ENCODE measurements around the gene MARCHF10. TPM values are rescaled to one million over a fixed set of nuclear protein-coding genes. Genes with fewer than 3 reads are reported as not detected.

The MARCHF10 gene
- total RNA-seq, 1 donor from 2014 or later: not detected

- H3K4me3 Mint-ChIP-seq: no peak overlapping the region
- H3K27ac Mint-ChIP-seq: no peak overlapping the region
- no peaks in the 10 kb centered on the region for H3K4me1 Mint-ChIP-seq
- no peak for TF ChIP-seq CTCF (IDR thresholded peaks at IDR 0.05)
- no peaks in the 10 kb centered on the region for H3K27me3 Mint-ChIP-seq
- ChIA-PET POLR2A (no interaction called here), CTCF (interaction anchor here (1.6 to 2.5 kb wide), 2 partner anchors 12 to 733 kb away, joined by 3 to 30 read pairs; no protein-coding TSS in a partner anchor)
- ATAC-seq (ENCODE audit: low read depth): no peak
- intact Hi-C loops (cut with micrococcal nuclease): no loop called here
- DNase-seq: no peak
- H3K9me3 Mint-ChIP-seq: no peaks in the 10 kb centered on the region
- H3K36me3 Mint-ChIP-seq (ENCODE audit: low read depth): no peaks in the 10 kb centered on the region
Measured at GRCh38 chr17:62673614-62674362, 134.3 kb downstream of the MARCHF10 start.

GRCh38 chr17:62672957-62673356 is 135.2 kb downstream of the MARCHF10 start:
- ChIA-PET POLR2A (no interaction called here), CTCF (interaction anchor here (0.6 to 2.5 kb wide), 6 partner anchors 12 to 743 kb away, joined by 3 to 30 read pairs (median 3); no protein-coding TSS in a partner anchor)
- H3K36me3 Mint-ChIP-seq (ENCODE audit: low read depth): no peaks in the 10 kb centered on the region
- intact Hi-C loops (cut with micrococcal nuclease): loop anchor here (1.0 kb wide), 2 partner anchors 295 to 733 kb away; no protein-coding TSS in a partner anchor
- H3K27ac Mint-ChIP-seq: no peak overlapping the region
- H3K4me1 Mint-ChIP-seq: no peaks in the 10 kb centered on the region
- H3K9me3 Mint-ChIP-seq: no peaks in the 10 kb centered on the region
- no peak for ATAC-seq (ENCODE audit: low read depth)
- TF ChIP-seq CTCF (IDR thresholded peaks at IDR 0.05): no peak
- no peaks in the 10 kb centered on the region for H3K27me3 Mint-ChIP-seq
- no peak for DNase-seq
- H3K4me3 Mint-ChIP-seq: no peak overlapping the region

GRCh38 chr17:62671553-62671952 is 136.6 kb downstream of the MARCHF10 start:
- TF ChIP-seq CTCF (IDR thresholded peaks at IDR 0.05): no peak
- H3K4me3 Mint-ChIP-seq: no peak overlapping the region
- intact Hi-C loops (cut with micrococcal nuclease): no loop called here
- CTCF ChIA-PET: interaction anchor here (0.7 to 2.5 kb wide), 6 partner anchors 249 to 735 kb away, joined by 3 to 30 read pairs (median 3); no protein-coding TSS in a partner anchor
- ATAC-seq (ENCODE audit: low read depth) (no peak), DNase-seq (no peak)
- H3K27me3 Mint-ChIP-seq: no peaks in the 10 kb centered on the region
- no peaks in the 10 kb centered on the region for H3K9me3 Mint-ChIP-seq
- POLR2A ChIA-PET: no interaction called here
- no peaks in the 10 kb centered on the region for H3K4me1 Mint-ChIP-seq
- no peaks in the 10 kb centered on the region for H3K36me3 Mint-ChIP-seq (ENCODE audit: low read depth)
- H3K27ac Mint-ChIP-seq: no peak overlapping the region

DNA sequence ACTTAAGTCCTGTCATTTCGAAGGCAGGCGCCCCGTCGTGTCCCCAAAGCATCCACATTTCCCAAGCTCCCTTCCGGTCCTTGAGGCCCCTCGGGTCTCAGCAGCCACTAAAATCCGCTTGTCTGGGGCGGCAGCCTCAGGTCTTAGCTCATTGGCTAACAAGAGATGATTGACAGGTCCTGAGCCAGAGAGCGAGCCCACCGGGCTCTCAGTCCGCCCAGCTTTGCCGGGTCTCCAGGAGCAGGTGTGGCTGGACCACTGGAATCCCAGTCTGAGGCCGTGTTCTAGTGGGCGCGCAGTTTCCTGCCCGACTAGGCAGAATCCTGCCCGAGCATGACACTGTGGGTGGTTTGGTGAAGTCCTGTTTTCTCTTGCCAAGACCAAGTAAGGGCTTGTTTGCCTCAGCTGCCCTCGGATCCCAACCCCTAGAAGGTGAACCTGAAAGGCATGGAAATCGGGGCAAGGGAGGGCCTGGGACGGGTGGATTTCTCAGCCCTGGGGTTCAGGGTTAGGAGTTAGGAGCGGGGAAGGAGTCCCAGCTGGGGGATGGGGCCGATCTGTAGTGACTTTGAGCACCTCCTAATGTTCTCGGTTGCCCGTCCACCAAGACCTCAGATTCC is 137.8 kb downstream of the MARCHF10 start:
- no peak for DNase-seq
- Mint-ChIP-seq H3K4me1 (no peaks in the 10 kb centered on the region), H3K36me3 (ENCODE audit: low read depth) (no peaks in the 10 kb centered on the region), H3K27ac (no peak overlapping the region), H3K9me3 (no peaks in the 10 kb centered on the region), H3K27me3 (no peaks in the 10 kb centered on the region), H3K4me3 (no peak overlapping the region)
- intact Hi-C loops (cut with micrococcal nuclease): no loop called here
- no peak for TF ChIP-seq CTCF (IDR thresholded peaks at IDR 0.05)
- POLR2A ChIA-PET: interaction anchor here (0.6 kb wide), 1 partner anchor 57 kb away, joined by 3 read pairs; no protein-coding TSS in a partner anchor
- no peak for ATAC-seq (ENCODE audit: low read depth)
- CTCF ChIA-PET: interaction anchor here (1.1 kb wide), 1 partner anchor 737 kb away, joined by 3 read pairs; no protein-coding TSS in a partner anchor

- no peaks in the 10 kb centered on the region for H3K36me3 Mint-ChIP-seq (ENCODE audit: low read depth)
- H3K4me1 Mint-ChIP-seq: no peaks in the 10 kb centered on the region
- no peak overlapping the region for H3K4me3 Mint-ChIP-seq
- H3K27me3 Mint-ChIP-seq: no peaks in the 10 kb centered on the region
- ATAC-seq (ENCODE audit: low read depth): no peak
- ChIA-PET POLR2A (no interaction called here), CTCF (no interaction called here)
- H3K27ac Mint-ChIP-seq: no peak overlapping the region
- DNase-seq: no peak
- intact Hi-C loops (cut with micrococcal nuclease): no loop called here
- no peak for TF ChIP-seq CTCF (IDR thresholded peaks at IDR 0.05)
- no peaks in the 10 kb centered on the region for H3K9me3 Mint-ChIP-seq
Measured at GRCh38 chr17:62668091-62668804, 139.9 kb downstream of the MARCHF10 start.
